LNCAP (cell line): Measurements from ENCODE around the gene KAT2B.

Experiments
- CTCF ChIP-seq: fragments of 450-650 bp; IDR thresholded peaks from 2 replicates; pipeline ENCODE4 v1.5.1; 2017; ENCODE audit warnings: mild to moderate bottlenecking

Gene KAT2B

DNA sequence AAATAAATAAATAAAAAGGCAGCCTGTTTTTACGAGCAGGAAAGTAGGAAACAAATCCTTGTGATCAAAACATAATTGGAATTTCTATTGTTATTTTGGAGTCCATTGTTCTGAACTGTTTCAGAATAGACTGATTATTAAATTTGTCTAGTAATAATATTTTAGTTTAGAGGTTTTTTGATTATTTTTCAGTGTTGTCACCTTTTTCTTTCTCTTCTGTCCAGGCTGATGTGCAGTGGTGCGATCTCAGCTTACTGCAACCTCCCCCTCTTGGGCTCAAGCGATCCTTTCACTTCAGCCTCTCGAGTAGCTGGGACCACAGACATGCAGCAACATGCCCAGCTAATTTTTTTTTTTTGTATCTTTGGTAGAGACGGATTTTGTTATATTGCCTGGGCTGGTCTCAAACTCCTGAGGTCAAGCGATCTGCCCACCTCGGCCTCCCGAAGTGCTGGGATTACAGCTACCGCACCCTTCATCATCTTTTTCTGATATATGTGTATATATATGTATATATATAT, 38.0 kb downstream of the KAT2B start:
- TF ChIP-seq CTCF = no peak

DNA sequence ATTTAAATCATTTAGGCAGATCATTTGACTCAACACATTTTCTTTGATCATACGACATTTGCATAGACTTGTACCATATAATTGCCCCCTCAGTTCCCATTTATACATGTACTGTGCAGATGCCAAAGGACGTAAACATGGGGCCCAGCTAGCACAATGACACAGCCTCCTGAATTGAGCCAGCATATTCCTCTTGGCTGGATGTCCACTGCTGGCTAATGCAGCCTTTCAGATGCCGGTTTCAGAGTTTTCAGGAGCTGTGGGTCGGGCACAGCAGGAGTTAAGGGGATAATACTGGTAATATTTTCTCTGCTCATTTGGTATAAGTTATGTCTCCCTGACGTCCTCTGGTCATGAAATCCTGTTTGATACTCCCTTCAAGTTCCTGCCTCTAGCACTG, 39.4 kb downstream of the KAT2B start:
- TF ChIP-seq CTCF = no peak

- no peak for TF ChIP-seq CTCF
Observed at GRCh38 chr3:20080956-20081554, 40.8 kb downstream of the KAT2B start.

GRCh38 chr3:20083253-20083652, 43.0 kb downstream of the KAT2B start:
- TF ChIP-seq CTCF = no peak

DNA sequence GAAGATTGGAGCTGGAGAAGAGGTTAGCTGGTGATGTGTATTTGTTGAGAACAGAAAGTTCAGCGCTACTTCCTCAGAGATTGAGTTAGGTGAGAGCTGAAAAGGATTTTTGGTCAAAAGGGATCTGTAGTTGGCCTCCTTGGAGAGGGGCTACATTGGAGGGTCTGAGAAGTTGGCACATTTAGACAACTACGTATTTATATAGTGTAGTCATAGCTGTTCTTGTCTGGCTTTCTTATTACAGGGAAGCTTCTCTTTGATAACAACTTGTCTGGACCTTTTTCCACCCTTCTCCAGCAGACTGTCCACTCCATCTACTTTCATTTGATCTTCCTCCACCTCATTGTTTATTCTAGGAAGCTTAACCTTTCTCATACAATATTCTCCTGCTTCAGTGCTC, 43.7 kb downstream of the KAT2B start:
- no peak for TF ChIP-seq CTCF

DNA sequence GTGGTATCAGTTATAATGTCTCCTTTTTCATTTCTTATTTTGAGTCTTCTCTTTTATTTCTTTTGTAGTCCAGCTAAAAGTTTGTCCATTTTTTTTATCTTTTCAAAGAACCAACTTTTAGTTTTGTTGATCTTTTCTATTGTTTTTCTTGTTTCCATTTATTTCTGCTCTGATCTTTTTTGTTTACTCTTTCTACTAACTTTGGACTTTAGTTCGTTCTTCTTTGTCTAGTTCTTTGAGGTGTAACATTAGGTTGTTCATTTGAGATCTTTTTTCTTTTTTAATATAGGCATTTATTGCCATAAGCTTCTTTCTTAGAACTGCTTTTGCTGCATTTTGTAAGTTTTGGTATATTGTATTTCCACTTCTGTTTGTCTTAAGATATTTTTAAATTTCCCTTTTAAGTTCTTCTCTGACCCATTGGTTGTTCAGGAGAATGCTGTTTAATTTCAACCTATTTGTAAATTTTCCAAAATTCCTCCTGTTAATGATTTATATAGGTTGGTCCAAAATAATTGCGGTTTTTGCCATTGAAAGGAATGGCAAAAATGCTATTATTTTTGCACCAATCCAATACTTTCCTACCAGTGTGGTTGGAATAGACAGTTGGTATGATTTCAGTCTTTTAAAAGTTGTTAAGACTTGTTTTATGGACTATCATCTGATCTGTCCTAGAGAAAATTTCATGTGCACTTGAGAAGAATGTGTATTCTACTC, 51.2 kb downstream of the KAT2B start:
- no peak for TF ChIP-seq CTCF

GRCh38 chr3:20095470-20095869, 55.2 kb downstream of the KAT2B start:
- no peak for TF ChIP-seq CTCF
